Ectodermal cell (in vitro differentiated cells): Measurements from ENCODE around the gene COL9A2.

Experiments
- H3K27ac ChIP-seq: 2 replicates; pipeline ENCODE4 v1.7.0; 2013; ENCODE audit warnings: mild to moderate bottlenecking, low read depth, low read length; ENCODE audit not compliant: insufficient read depth, poor library complexity, severe bottlenecking
- H3K27me3 ChIP-seq: 2 replicates; pipeline ENCODE4 v1.7.0; 2013; ENCODE audit warnings: mild to moderate bottlenecking, low read length; ENCODE audit not compliant: insufficient read depth, control insufficient read depth, poor library complexity, severe bottlenecking
- H3K36me3 ChIP-seq: one replicate; pipeline ENCODE4 v1.7.0; 2013; ENCODE audit warnings: low read length; ENCODE audit not compliant: control insufficient read depth, insufficient read depth
- H3K4me1 ChIP-seq: one replicate; pipeline ENCODE4 v1.7.0; 2013; ENCODE audit warnings: low read length; ENCODE audit not compliant: control insufficient read depth, insufficient read depth
- H3K4me3 ChIP-seq: 2 replicates; pipeline ENCODE4 v1.7.0; 2013; ENCODE audit warnings: low read depth, low read length, control low read depth; ENCODE audit not compliant: insufficient read depth
- H3K9me3 ChIP-seq: 2 replicates; pipeline ENCODE4 v1.7.0; 2013; ENCODE audit warnings: mild to moderate bottlenecking, low read length, moderate library complexity; ENCODE audit not compliant: control insufficient read depth
- WGBS, 2 experiments: methylation state at CpG; one replicate each; pipeline ENCODE4 v1.1.7; 2013; ENCODE audit warnings: missing lambda C conversion rate in 2 of 2; 5-methylcytosine and 5-hydroxymethylcytosine counted together

Gene COL9A2

DNA sequence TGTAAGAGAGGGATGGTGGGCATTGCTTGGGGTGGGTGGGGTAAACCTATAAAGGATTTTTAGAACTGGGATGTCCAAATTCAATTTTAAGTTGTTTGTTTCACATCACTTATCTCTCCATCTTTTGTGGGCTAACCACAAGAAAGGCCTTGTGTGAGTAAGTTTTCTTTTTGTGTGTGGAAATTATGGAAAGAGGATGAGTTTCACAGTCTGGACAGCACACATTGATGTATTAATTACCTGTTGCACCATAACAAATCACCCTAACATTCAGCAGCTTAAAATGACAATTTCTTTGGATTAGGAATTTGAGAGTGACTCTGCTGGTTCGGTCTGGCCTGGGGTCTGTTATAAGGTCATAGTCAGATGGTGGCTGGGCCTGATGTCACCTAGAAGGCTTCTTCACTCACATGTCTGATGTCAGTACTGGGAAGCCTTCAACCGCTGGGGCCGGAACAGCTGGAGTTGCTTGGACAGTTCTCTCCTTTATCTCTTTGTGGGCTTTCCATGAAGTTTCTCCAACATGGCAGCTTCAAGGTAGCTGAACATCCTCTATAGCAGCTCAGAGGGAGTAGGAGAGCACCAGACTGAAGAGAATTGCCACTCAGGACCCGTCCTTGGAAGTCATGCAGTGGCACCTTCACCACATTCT lies 2.0 kb upstream of the COL9A2 start:
- no peaks in the 10 kb centered on the region for H3K9me3 ChIP-seq
- H3K36me3 ChIP-seq: no peaks in the 10 kb centered on the region
- WGBS, 2 experiments: 88 to 92% methylated on average over 4 of the region's 4 CpGs
- H3K27ac ChIP-seq: no peak overlapping the region
- H3K27me3 ChIP-seq: peaks cover 39% of the 10 kb centered on the region
- no peak overlapping the region for H3K4me3 ChIP-seq
- H3K4me1 ChIP-seq: peaks cover 10% of the 10 kb centered on the region

DNA sequence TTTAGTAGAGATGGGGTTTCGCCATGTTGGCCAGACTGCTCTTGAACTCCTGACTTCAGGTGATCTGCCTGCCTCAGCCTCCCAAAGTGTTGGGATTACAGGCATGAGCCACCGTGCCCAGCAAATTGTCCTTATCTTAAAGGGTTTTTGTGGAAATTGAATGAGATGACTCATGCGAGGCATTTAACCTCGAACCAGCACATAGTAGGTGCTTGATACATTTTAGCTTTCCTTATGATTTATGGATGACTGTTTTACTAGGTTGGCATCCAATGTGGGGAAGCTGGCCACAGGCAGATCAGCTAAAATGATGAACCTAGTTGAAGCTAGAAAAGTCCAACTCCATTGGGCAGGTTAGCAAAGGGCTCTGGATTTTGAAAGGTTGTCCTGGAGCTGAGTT lies 1.4 kb upstream of the COL9A2 start:
- Histone ChIP-seq H3K9me3 (no peaks in the 10 kb centered on the region), H3K27ac (no peak overlapping the region), H3K27me3 (peaks cover 39% of the 10 kb centered on the region), H3K4me1 (peaks cover 16% of the 10 kb centered on the region), H3K4me3 (no peak overlapping the region), H3K36me3 (no peaks in the 10 kb centered on the region)
- WGBS, 2 experiments: 90 to 95% methylated on average over 4 of the region's 4 CpGs

DNA sequence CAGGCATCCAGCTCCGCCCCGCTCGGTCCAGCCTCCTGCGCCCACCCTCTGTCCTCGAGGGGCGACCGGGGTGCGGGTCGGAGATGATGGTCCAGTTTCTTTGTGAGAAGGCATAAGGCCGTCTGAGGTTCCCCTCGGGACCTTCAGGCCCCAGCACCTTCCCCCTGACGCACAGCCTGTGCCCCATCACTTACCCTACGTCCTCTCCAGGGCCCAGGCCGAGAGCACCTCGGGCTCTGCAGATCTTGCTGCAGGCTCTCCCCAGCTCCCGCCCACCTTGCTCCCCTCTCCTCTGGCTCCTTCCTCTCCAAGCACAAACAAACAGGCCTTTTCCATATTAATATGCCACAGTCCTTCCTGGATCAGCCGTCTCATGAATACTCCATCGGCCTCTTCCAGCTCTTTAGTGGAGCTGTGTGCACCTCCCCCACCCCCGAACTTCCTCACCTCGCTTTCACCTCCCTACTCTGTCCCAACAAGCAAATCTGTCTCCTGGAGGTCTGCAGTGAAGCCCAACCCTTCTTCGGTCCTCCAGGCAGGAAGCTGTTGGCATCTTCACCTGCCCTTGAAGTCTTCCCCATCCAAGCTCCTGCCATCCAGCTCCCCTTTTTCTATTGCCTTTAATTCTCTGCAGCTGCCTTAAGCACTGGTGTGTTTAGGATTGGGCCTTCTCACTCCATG lies 448 bp upstream of the COL9A2 start:
- Histone ChIP-seq H3K27ac (no peak overlapping the region), H3K36me3 (no peaks in the 10 kb centered on the region), H3K27me3 (peaks cover 39% of the 10 kb centered on the region), H3K4me3 (peak overlapping the region; percentile 45), H3K9me3 (no peaks in the 10 kb centered on the region), H3K4me1 (peaks cover 19% of the 10 kb centered on the region)
- 17 to 18% methylated on average over 21 of the region's 21 CpGs for WGBS, 2 experiments

DNA sequence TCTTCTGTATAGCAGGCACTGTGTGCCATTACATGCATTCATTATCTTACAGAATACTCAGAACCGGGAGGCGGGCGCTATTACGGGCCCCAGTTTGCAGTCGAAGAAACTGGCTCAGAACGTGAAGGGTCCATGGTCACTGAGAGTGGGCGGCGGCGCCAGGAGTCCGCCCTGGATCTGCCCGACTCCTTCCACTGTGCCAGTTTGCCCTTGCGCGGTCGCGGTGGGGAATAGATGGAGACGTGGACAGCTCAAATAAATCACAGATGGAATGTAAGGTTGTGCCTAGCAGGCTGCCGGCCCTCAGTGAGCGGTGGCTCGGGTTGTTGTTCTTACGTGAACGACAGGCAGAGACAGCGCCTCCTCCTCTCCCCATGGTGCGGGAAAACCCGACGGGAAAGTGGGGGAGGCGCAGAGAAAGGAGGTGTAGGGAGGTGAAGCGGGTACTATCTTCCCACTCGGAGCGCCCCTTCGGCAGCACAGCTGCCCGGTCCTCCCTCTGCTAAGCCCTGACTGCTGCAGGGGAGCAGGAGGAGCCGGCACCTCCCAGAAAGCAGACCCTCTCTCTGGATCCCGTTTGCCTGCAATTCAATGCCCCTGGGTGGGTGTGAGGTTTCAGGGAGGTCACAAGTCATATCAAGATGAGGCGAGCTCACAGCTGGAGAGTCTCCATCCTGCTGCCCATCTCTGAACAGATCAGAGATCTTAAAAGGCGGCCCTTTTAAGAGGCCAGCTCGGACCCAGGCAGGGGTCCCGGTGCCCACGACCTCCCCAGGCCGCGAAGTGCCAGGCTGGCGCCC lies 1.1 kb downstream of the COL9A2 start:
- Histone ChIP-seq H3K4me1 (peaks cover 19% of the 10 kb centered on the region), H3K27me3 (peaks cover 39% of the 10 kb centered on the region), H3K27ac (no peak overlapping the region), H3K9me3 (no peaks in the 10 kb centered on the region), H3K4me3 (peak overlapping the region; percentile 45), H3K36me3 (no peaks in the 10 kb centered on the region)
- 3% methylated on average over 41 of the region's 41 CpGs for WGBS, 2 experiments

DNA sequence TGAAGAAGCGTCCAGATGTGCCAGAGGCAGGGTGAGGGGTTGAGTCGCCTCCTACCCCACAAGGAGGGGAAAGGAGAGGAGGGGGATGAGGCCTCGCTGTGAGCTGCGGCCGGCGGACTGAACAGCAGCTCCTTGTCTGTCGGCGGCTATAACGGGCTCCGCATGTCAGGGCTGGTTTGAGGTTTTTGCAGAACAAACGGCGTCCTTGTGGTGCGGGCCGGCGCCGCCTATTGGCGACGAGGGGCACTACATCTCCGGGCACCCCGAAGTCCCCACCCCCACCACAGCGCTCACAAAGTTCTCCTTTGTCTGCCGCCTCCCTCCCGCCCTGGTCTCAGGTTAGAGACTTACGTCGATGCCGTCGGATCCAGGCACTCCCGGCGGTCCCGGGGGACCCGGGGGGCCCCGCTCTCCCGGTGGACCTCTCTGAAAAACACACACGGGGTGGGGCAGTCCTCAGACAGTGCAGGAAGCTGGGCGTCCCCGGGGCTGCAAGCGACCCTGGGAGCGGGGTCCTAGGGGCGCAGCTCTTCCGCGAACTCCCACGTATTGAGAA lies 1.8 kb downstream of the COL9A2 start:
- Histone ChIP-seq H3K4me1 (peaks cover 19% of the 10 kb centered on the region), H3K27me3 (peaks cover 39% of the 10 kb centered on the region), H3K27ac (peak overlapping the region; percentile 90), H3K36me3 (no peaks in the 10 kb centered on the region), H3K9me3 (no peaks in the 10 kb centered on the region), H3K4me3 (peak overlapping the region; percentile 45)
- WGBS, 2 experiments: 2% methylated on average over 41 to 42 of the region's 42 CpGs

DNA sequence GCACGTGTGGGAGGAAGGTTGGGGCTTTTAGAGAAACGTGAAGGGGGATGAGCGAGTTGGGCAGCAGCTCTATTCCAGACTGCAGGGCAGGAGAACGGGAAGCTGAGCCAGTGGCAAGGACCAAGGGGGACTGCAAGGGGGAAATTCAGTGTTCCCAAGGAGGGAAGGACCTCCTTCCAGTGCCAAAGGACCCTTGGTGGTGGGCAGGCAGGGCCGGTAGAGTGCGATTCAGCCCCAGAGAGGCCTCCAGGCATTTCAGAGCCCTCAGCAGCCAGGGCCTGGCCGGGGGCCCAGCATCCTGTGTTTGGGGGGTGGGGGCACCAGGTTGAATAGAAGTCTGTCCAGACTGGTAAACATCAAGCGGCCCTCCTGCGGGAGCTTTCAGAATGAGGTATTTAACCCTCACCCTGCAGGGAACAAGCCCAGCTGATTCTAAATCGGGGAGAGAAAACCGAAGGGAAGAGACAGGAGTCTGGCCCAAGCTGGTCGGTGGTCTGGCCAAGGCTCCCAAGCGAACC lies 2.3 kb downstream of the COL9A2 start:
- Histone ChIP-seq H3K27ac (peak overlapping the region; percentile 90), H3K27me3 (peaks cover 39% of the 10 kb centered on the region), H3K4me3 (peak overlapping the region; percentile 45), H3K9me3 (no peaks in the 10 kb centered on the region), H3K36me3 (no peaks in the 10 kb centered on the region), H3K4me1 (peaks cover 19% of the 10 kb centered on the region)
- 10 to 11% methylated on average over 13 of the region's 13 CpGs for WGBS, 2 experiments

DNA sequence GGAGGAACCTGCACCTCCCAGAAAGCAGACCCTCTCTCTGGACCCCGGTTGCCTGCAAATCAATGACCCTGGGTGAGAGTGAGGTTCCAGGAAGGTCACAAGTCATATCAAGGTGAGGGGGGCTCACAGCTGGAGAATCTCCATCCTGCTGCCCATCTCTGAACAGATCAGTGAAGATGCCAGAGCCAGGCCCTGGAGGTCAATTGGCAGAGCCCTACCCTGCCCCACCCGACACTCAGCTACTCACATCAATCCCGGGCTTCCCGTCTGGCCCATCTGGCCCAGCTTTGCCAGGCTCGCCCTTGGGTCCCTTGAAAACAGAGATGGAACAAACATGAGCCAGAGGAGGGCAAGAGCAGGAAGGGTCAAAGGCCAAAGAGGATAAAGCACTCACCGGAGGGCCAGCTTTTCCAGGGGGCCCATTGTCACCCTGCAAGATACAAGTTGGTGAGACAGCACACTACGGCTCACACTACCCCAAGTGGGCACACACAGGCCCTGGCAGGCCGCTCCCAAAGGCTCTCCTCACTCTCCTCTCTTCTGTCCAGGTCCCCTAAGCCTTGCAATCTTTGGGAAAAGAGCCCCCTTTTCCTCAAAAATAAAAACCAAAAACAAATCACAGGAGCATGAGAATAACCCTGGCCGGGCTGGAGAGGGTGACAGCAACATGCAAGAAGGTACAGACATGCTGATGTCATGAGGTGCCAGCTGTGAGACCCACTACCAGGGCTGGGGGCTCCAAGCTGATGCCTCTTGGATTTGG lies 2.9 kb downstream of the COL9A2 start:
- H3K27me3 ChIP-seq: peaks cover 35% of the 10 kb centered on the region
- peaks cover 19% of the 10 kb centered on the region for H3K4me1 ChIP-seq
- no peak overlapping the region for H3K4me3 ChIP-seq
- H3K27ac ChIP-seq: peak overlapping the region; percentile 90
- 81 to 85% methylated on average over 9 of the region's 9 CpGs for WGBS, 2 experiments
- H3K36me3 ChIP-seq: no peaks in the 10 kb centered on the region
- H3K9me3 ChIP-seq: no peaks in the 10 kb centered on the region

DNA sequence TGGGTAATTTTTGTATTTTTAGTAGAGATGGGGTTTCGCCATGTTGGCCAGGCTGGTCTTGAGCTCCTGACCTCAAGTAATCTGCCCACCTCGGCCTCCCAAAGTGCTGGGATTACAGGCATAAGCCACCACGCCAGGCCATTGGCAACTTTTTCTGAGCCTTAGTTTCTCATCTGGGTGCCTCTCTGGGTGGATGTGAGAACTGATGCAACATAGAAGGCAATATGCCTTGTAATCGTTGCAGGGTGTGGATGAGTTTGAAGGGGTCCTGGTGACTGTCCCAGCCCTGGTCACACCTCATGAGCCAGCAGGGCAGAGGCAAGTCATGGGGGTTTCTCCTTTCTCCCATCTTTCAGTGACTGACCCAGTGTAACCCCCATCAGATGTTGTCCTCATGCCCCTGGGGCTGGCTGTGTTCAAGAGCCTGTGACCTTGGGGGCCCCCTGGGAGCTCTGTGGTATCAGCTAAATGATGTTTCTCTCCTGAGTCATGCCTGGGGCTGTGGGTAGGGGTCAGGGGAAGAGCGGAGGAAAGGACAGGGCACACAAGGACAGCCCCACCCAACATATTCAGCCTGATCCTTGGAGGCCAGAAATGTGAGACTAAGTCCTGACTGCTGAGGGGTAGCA lies 3.6 kb downstream of the COL9A2 start:
- Histone ChIP-seq H3K36me3 (no peaks in the 10 kb centered on the region), H3K27ac (no peak overlapping the region), H3K27me3 (peaks cover 30% of the 10 kb centered on the region), H3K4me1 (peaks cover 19% of the 10 kb centered on the region), H3K4me3 (no peak overlapping the region), H3K9me3 (no peaks in the 10 kb centered on the region)
- WGBS, 2 experiments: 92 to 93% methylated on average over 5 of the region's 5 CpGs
